Measurements from ENCODE around the gene LPP. TPM values are rescaled to one million over a fixed set of nuclear protein-coding genes. Genes with fewer than 3 reads are reported as not detected.

Gene LPP
- total and polyA plus RNA-seq, 9 of the 15 experiments (the other 6 are each of a cell fraction or from before 2014, with no cell fraction given): 0.07 to 0.18 TPM; not detected in 7

DNA sequence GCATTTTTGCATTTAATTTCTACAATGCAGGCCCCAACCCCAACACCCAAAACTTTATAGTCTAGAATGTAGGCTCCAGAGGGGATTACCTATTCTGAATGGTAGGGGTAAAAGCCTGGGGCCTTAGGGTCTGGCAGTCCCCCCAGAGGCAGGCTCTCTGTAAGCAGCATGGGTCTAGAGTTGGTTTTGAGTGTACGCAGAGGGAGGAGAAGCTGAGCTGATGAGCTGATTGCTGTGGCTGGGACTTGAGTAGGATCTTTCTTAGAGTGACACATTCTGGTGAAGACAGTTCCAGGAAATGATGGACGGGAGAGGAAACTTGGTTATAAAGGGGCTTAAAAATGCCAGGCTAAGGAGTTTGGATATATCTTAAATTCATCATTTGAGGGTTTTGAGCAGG is 2.1 kb downstream of the LPP start:
- H3K4me2 ChIP-seq (ENCODE audit: insufficient read depth, low read length): no peak overlapping the region
- ATAC-seq (no peak), DNase-seq (ENCODE audit: extremely low read depth in 1 of 4, low spot score in 3 of 4) (no peak), FAIRE-seq (no peak)
- BruUV-seq (replicated peaks): no TSS peak
- no peak overlapping the region for H2AFZ ChIP-seq (ENCODE audit: low read depth, low read length)
- H3K9me1 ChIP-seq (ENCODE audit: control insufficient read depth, insufficient read depth, low read length): no peaks in the 10 kb centered on the region
- in situ Hi-C loops (cut with MboI): no loop called here
- WGBS (ENCODE audit: insufficient coverage, low coverage, missing lambda C conversion rate): 0% methylated on average over 2 of the region's 2 CpGs
- ChIA-PET POLR2A (no interaction called here), CTCF (ENCODE audit: low intra/inter-chr PET ratio) (no interaction called here)
- H3K4me1 ChIP-seq (replicated peaks in 1 of 2; ENCODE audit: control insufficient read depth in 2 of 2, insufficient read depth in 2 of 2, low read length in 2 of 2): no peaks in the 10 kb centered on the region; a peak in 1 of 5 replicates
- H3K9ac ChIP-seq (ENCODE audit: insufficient read depth in 1 of 2, low read depth in 2 of 2, low read length in 2 of 2): no peak overlapping the region
- no peak overlapping the region for H3K4me3 ChIP-seq
- H3K27ac ChIP-seq (ENCODE audit: extremely low read depth, low read depth, low read length): no peak overlapping the region
- H4K20me1 ChIP-seq (replicated peaks; ENCODE audit: control insufficient read depth, insufficient read depth, low read length): 0 out of 2 replicates have a peak, but pooled peaks cover 3% of the 10 kb centered on the region
- intact Hi-C loops (cut with micrococcal nuclease): no loop called here
- H3K79me2 ChIP-seq (ENCODE audit: control insufficient read depth, insufficient read depth, low read length): no peaks in the 10 kb centered on the region
- H3K27me3 ChIP-seq (ENCODE audit: control insufficient read depth in 2 of 2, insufficient read depth in 2 of 2, low read length in 2 of 2): peaks cover 0 to 17% of the 10 kb centered on the region in 2 experiments; a peak in 4 of 5 replicates
- no peaks in the 10 kb centered on the region for H3K9me3 ChIP-seq (replicated peaks; ENCODE audit: control insufficient read depth, insufficient read depth, low read depth, low read length)
- no peaks in the 10 kb centered on the region for H3K36me3 ChIP-seq (ENCODE audit: control insufficient read depth, insufficient read depth, low read length)
- TF ChIP-seq NFIX (CRISPR knock-in tag; IDR thresholded peaks at IDR 0.05; ENCODE audit: low read depth) (no peak), ZNF347 (CRISPR knock-in tag; IDR thresholded peaks at IDR 0.05; ENCODE audit: low read depth) (no peak), HMG20B (CRISPR knock-in tag; IDR thresholded peaks at IDR 0.05) (no peak), SAFB2 (IDR thresholded peaks at IDR 0.05; ENCODE audit: borderline replicate concordance, low read depth, low read length, severe bottlenecking) (no peak), FOXJ3 (CRISPR knock-in tag; IDR thresholded peaks at IDR 0.05) (no peak)
- TF ChIP-seq, protein P1, sequence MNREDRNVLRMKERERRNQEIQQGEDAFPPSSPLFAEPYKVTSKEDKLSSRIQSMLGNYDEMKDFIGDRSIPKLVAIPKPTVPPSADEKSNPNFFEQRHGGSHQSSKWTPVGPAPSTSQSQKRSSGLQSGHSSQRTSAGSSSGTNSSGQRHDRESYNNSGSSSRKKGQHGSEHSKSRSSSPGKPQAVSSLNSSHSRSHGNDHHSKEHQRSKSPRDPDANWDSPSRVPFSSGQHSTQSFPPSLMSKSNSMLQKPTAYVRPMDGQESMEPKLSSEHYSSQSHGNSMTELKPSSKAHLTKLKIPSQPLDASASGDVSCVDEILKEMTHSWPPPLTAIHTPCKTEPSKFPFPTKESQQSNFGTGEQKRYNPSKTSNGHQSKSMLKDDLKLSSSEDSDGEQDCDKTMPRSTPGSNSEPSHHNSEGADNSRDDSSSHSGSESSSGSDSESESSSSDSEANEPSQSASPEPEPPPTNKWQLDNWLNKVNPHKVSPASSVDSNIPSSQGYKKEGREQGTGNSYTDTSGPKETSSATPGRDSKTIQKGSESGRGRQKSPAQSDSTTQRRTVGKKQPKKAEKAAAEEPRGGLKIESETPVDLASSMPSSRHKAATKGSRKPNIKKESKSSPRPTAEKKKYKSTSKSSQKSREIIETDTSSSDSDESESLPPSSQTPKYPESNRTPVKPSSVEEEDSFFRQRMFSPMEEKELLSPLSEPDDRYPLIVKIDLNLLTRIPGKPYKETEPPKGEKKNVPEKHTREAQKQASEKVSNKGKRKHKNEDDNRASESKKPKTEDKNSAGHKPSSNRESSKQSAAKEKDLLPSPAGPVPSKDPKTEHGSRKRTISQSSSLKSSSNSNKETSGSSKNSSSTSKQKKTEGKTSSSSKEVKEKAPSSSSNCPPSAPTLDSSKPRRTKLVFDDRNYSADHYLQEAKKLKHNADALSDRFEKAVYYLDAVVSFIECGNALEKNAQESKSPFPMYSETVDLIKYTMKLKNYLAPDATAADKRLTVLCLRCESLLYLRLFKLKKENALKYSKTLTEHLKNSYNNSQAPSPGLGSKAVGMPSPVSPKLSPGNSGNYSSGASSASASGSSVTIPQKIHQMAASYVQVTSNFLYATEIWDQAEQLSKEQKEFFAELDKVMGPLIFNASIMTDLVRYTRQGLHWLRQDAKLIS (CRISPR knock-in tag; IDR thresholded peaks at IDR 0.05): no peak
- TF ChIP-seq, protein P2, sequence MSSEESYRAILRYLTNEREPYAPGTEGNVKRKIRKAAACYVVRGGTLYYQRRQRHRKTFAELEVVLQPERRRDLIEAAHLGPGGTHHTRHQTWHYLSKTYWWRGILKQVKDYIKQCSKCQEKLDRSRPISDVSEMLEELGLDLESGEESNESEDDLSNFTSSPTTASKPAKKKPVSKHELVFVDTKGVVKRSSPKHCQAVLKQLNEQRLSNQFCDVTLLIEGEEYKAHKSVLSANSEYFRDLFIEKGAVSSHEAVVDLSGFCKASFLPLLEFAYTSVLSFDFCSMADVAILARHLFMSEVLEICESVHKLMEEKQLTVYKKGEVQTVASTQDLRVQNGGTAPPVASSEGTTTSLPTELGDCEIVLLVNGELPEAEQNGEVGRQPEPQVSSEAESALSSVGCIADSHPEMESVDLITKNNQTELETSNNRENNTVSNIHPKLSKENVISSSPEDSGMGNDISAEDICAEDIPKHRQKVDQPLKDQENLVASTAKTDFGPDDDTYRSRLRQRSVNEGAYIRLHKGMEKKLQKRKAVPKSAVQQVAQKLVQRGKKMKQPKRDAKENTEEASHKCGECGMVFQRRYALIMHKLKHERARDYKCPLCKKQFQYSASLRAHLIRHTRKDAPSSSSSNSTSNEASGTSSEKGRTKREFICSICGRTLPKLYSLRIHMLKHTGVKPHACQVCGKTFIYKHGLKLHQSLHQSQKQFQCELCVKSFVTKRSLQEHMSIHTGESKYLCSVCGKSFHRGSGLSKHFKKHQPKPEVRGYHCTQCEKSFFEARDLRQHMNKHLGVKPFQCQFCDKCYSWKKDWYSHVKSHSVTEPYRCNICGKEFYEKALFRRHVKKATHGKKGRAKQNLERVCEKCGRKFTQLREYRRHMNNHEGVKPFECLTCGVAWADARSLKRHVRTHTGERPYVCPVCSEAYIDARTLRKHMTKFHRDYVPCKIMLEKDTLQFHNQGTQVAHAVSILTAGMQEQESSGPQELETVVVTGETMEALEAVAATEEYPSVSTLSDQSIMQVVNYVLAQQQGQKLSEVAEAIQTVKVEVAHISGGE (CRISPR knock-in tag; IDR thresholded peaks at IDR 0.05): no peak
- TF ChIP-seq, protein P3, sequence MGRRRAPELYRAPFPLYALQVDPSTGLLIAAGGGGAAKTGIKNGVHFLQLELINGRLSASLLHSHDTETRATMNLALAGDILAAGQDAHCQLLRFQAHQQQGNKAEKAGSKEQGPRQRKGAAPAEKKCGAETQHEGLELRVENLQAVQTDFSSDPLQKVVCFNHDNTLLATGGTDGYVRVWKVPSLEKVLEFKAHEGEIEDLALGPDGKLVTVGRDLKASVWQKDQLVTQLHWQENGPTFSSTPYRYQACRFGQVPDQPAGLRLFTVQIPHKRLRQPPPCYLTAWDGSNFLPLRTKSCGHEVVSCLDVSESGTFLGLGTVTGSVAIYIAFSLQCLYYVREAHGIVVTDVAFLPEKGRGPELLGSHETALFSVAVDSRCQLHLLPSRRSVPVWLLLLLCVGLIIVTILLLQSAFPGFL (CRISPR knock-in tag; IDR thresholded peaks at IDR 0.05): no peak

Measured in K562 (cell line).